HEK293 (cell line): ENCODE results near the gene TPSAB1.

ENCODE experiments used
- CTCF ChIA-PET: fragments of 350-600 bp; formaldehyde crosslinking; extraction: SDS; loops from one replicate; lab custom pipeline; 2021; ENCODE audit warnings: antibody characterized with exemption; lab: Yijun Ruan, JAX
- POLR2A ChIA-PET: fragments of 300-600 bp; formaldehyde crosslinking; extraction: SDS; loops from one replicate; lab custom pipeline; 2020; ENCODE audit warnings: antibody characterized with exemption, inconsistent platforms; lab: Yijun Ruan, JAX
- H3K27ac ChIP-seq: fragments of 200-500 bp; sonication (Bioruptor generic); 2 replicates; pipeline ENCODE4 v1.5.1; 2014; ENCODE audit warnings: low read depth, low read length, control low read depth, inconsistent platforms; ENCODE audit errors: extremely low read depth
- H3K36me3 ChIP-seq, 2 experiments: fragments of 200-500 bp in 1 of 2; sonication (Bioruptor generic) in 1 of 2; 1 replicate in 1 of 2; 2 replicates in 1 of 2; pipeline ENCODE4 v1.5.1; 2014 to 2017; ENCODE audit warnings: inconsistent platforms in 2 of 2, low read length in 2 of 2; ENCODE audit not compliant: control insufficient read depth in 2 of 2, insufficient read depth in 1 of 2
- H3K4me1 ChIP-seq: fragments of 200-500 bp; sonication (Bioruptor generic); 2 replicates; pipeline ENCODE4 v1.5.1; 2014; ENCODE audit warnings: mild to moderate bottlenecking, low read length, inconsistent platforms; ENCODE audit not compliant: control insufficient read depth, insufficient read depth
- H3K4me3 ChIP-seq: 2 replicates; pipeline ENCODE4 v1.5.1; 2011; ENCODE audit warnings: low read depth, mild to moderate bottlenecking, control low read depth, low read length, moderate library complexity
- H3K9me3 ChIP-seq: fragments of 200-500 bp; sonication (Bioruptor generic); 2 replicates; pipeline ENCODE4 v1.5.1; 2014; ENCODE audit warnings: low read depth, low read length, inconsistent platforms; ENCODE audit not compliant: control insufficient read depth, insufficient read depth
- CTCF ChIP-seq: fragments of 450-650 bp; formaldehyde crosslinking; IDR thresholded peaks from 2 replicates; pipeline ENCODE4 v1.5.1; 2016; ENCODE audit warnings: missing biosample characterization, missing genetic modification characterization
- HOXC10 ChIP-seq: sonication (generic); formaldehyde crosslinking; IDR thresholded peaks from 2 replicates; pipeline ENCODE4 v1.8.1; 2023; ENCODE audit warnings: mild to moderate bottlenecking, missing genetic modification reagents
- SETDB1 ChIP-seq: IDR thresholded peaks from one replicate; pipeline ENCODE4 v1.6.1; 2017; ENCODE audit warnings: mild to moderate bottlenecking, low read length, moderate library complexity, mixed read lengths; ENCODE audit not compliant: insufficient read length
- ZBTB6 ChIP-seq: fragments of 450-650 bp; formaldehyde crosslinking; IDR thresholded peaks from 2 replicates; pipeline ENCODE4 v1.5.1; 2017; ENCODE audit warnings: missing biosample characterization, missing genetic modification characterization
- ZBTB7A ChIP-seq: fragments of 450-650 bp; formaldehyde crosslinking; IDR thresholded peaks from 2 replicates; pipeline ENCODE4 v1.5.1; 2016; ENCODE audit warnings: low read depth, missing biosample characterization, missing genetic modification characterization
- ZNF398 ChIP-seq: fragments of 450-650 bp; formaldehyde crosslinking; IDR thresholded peaks from 2 replicates; pipeline ENCODE4 v1.5.1; 2017; ENCODE audit warnings: missing biosample characterization, missing genetic modification characterization
- ZNF433 ChIP-seq: fragments of 450-650 bp; formaldehyde crosslinking; IDR thresholded peaks from 2 replicates; pipeline ENCODE4 v1.5.1; 2016; ENCODE audit warnings: missing biosample characterization, missing genetic modification characterization, low read depth
- ZNF473 ChIP-seq: fragments of 450-650 bp; formaldehyde crosslinking; IDR thresholded peaks from 2 replicates; pipeline ENCODE4 v1.5.1; 2017; ENCODE audit warnings: missing biosample characterization, missing genetic modification characterization
- ZNF513 ChIP-seq: fragments of 450-650 bp; IDR thresholded peaks from 2 replicates; pipeline ENCODE4 v1.5.1; 2018; ENCODE audit warnings: missing biosample characterization, missing genetic modification characterization
- ZNF596 ChIP-seq: fragments of 450-650 bp; IDR thresholded peaks from 2 replicates; pipeline ENCODE4 v1.5.0; 2018; ENCODE audit warnings: missing biosample characterization, mild to moderate bottlenecking, missing genetic modification characterization, moderate library complexity
- ZNF670 ChIP-seq: fragments of 450-650 bp; formaldehyde crosslinking; IDR thresholded peaks from 2 replicates; pipeline ENCODE4 v1.5.1; 2016; ENCODE audit warnings: missing biosample characterization, missing genetic modification characterization, low read depth
- ZNF704 ChIP-seq: fragments of 450-650 bp; formaldehyde crosslinking; IDR thresholded peaks from 2 replicates; pipeline ENCODE4 v1.5.1; 2016; ENCODE audit warnings: missing biosample characterization, missing genetic modification characterization
- ZNF777 ChIP-seq: fragments of 450-650 bp; formaldehyde crosslinking; IDR thresholded peaks from 2 replicates; pipeline ENCODE4 v1.5.1; 2017; ENCODE audit warnings: missing biosample characterization, missing genetic modification characterization, borderline replicate concordance
- ZNF837 ChIP-seq: fragments of 450-650 bp; formaldehyde crosslinking; IDR thresholded peaks from 2 replicates; pipeline ENCODE4 v1.5.1; 2016; ENCODE audit warnings: missing biosample characterization, missing genetic modification characterization
- ZSCAN4 ChIP-seq: fragments of 450-650 bp; formaldehyde crosslinking; IDR thresholded peaks from 2 replicates; pipeline ENCODE4 v1.5.1; 2017; ENCODE audit warnings: missing biosample characterization, missing genetic modification characterization

TPSAB1 gene

GRCh38 chr16:1216681-1217400 is 23.7 kb upstream of the TPSAB1 start:
- ChIA-PET POLR2A (no interaction called here), CTCF (no interaction called here)
- no peak overlapping the region for H3K4me3 ChIP-seq
- no peaks in the 10 kb centered on the region for H3K9me3 ChIP-seq
- TF ChIP-seq ZNF670 (tag by site-specific recombination) (no peak), ZNF473 (tag by site-specific recombination) (no peak), CTCF (tag by site-specific recombination) (no peak), SETDB1 (no peak), ZBTB7A (tag by site-specific recombination) (no peak), ZNF704 (tag by site-specific recombination) (no peak), ZBTB6 (tag by site-specific recombination) (no peak), ZNF398 (tag by site-specific recombination) (no peak), ZSCAN4 (tag by site-specific recombination) (no peak), ZNF596 (tag by site-specific recombination) (no peak), ZNF433 (tag by site-specific recombination) (no peak), ZNF777 (tag by site-specific recombination) (no peak), ZNF513 (tag by site-specific recombination) (no peak), ZNF837 (tag by site-specific recombination) (no peak)
- no peak overlapping the region for H3K27ac ChIP-seq
- H3K36me3 ChIP-seq, result peaks cover 0 to 16% of the 10 kb centered on the region in 2 experiments; a peak in 1 of 3 replicates
- no peaks in the 10 kb centered on the region for H3K4me1 ChIP-seq

- H3K9me3 ChIP-seq, result no peaks in the 10 kb centered on the region
- POLR2A ChIA-PET, result no interaction called here
- TF ChIP-seq HOXC10 (CRISPR knock-in tag), result no peak
- TF ChIP-seq ZNF473 (tag by site-specific recombination), result no peak
- TF ChIP-seq, all 188 proteins: peak for 0
- peaks cover 0 to 16% of the 10 kb centered on the region in 2 experiments; a peak in 1 of 3 replicates for H3K36me3 ChIP-seq
- no peaks in the 10 kb centered on the region for H3K4me1 ChIP-seq
- H3K27ac ChIP-seq, result no peak overlapping the region
- CTCF ChIA-PET, result no interaction called here
- no peak overlapping the region for H3K4me3 ChIP-seq
Measured at GRCh38 chr16:1217526-1217925, 23.0 kb upstream of the TPSAB1 start.
